Neural progenitor cell (in vitro differentiated cells): ENCODE results near the gene ABHD4. TPM values are rescaled to one million over a fixed set of nuclear protein-coding genes. Genes with fewer than 3 reads are reported as not detected.

Experiments used
- DNase-seq: peaks from one replicate; pipeline ENCODE4 v3.0.0-alpha.2; 2016; ENCODE audit warnings: low spot score
- H2AFZ ChIP-seq: fragments of 200-600 bp; sonication (generic); replicated peaks from 2 replicates; pipeline ENCODE4 v1.6.1; 2016; ENCODE audit warnings: antibody characterized with exemption
- H3F3A ChIP-seq: fragments of 200-600 bp; sonication (generic); 2 replicates; pipeline ENCODE4 v1.6.1; 2016; ENCODE audit warnings: antibody characterized with exemption, low read depth
- H3K27ac ChIP-seq: fragments of 200-600 bp; sonication (generic); 2 replicates; pipeline ENCODE4 v1.5.1; 2016; ENCODE audit warnings: mild to moderate bottlenecking
- H3K27me3 ChIP-seq: fragments of 200-600 bp; sonication (generic); 2 replicates; pipeline ENCODE4 v1.6.1; 2016; ENCODE audit warnings: mild to moderate bottlenecking, moderate library complexity
- H3K36me3 ChIP-seq: fragments of 200-600 bp; sonication (generic); 2 replicates; pipeline ENCODE4 v1.5.1; 2016
- H3K4me1 ChIP-seq: fragments of 200-600 bp; sonication (generic); 2 replicates; pipeline ENCODE4 v1.6.1; 2016; ENCODE audit warnings: mixed run types
- H3K4me2 ChIP-seq: fragments of 200-600 bp; sonication (generic); 2 replicates; pipeline ENCODE4 v1.6.1; 2016
- H3K4me3 ChIP-seq: fragments of 200-600 bp; sonication (generic); 2 replicates; pipeline ENCODE4 v1.5.1; 2016
- H3K79me2 ChIP-seq: fragments of 200-600 bp; sonication (generic); 2 replicates; pipeline ENCODE4 v1.6.1; 2016; ENCODE audit warnings: low read depth
- H3K9ac ChIP-seq: fragments of 200-600 bp; sonication (generic); 2 replicates; pipeline ENCODE4 v1.6.1; 2016
- H3K9me3 ChIP-seq: fragments of 200-600 bp; sonication (generic); 2 replicates; pipeline ENCODE4 v1.5.1; 2016; ENCODE audit warnings: low read depth
- H4K20me1 ChIP-seq: fragments of 200-600 bp; sonication (generic); 2 replicates; pipeline ENCODE4 v1.6.1; 2016; ENCODE audit warnings: low read depth
- H3K27ac Mint-ChIP-seq: 3 replicates; pipeline ENCODE4 v1.8.0; 2021; ENCODE audit warnings: mixed read lengths
- H3K27me3 Mint-ChIP-seq: 2 replicates; pipeline ENCODE4 v1.8.0; 2022; ENCODE audit warnings: low read depth, mild to moderate bottlenecking, inconsistent platforms, moderate library complexity, mixed read lengths; ENCODE audit not compliant: insufficient read depth
- H3K36me3 Mint-ChIP-seq: 3 replicates; pipeline ENCODE4 v1.8.0; 2021; ENCODE audit warnings: mixed read lengths
- H3K4me1 Mint-ChIP-seq: 3 replicates; pipeline ENCODE4 v1.8.0; 2021; ENCODE audit warnings: mixed read lengths
- H3K4me3 Mint-ChIP-seq: 3 replicates; pipeline ENCODE4 v1.8.0; 2021; ENCODE audit warnings: mild to moderate bottlenecking, moderate library complexity, mixed read lengths
- H3K9me3 Mint-ChIP-seq: 3 replicates; pipeline ENCODE4 v1.8.0; 2020; ENCODE audit warnings: mixed read lengths
- CTCF ChIP-seq: fragments of 200-600 bp; sonication (generic); IDR thresholded peaks from 2 replicates; pipeline ENCODE4 v1.5.1; 2017; ENCODE audit warnings: antibody characterized with exemption, mild to moderate bottlenecking
- EZH2 ChIP-seq: fragments of 200-600 bp; sonication (generic); IDR thresholded peaks from 2 replicates; pipeline ENCODE4 v1.6.1; 2017; ENCODE audit warnings: antibody characterized with exemption, mild to moderate bottlenecking, moderate library complexity
- EZH2phosphoT487 ChIP-seq: fragments of 200-600 bp; sonication (generic); IDR thresholded peaks from 2 replicates; pipeline ENCODE4 v1.6.1; 2017; ENCODE audit warnings: antibody characterized with exemption
- total RNA-seq: library from RNA; depleted of rRNA; stranded (reverse); fragments of >200 nt; gene quantifications from 2 replicates; pipeline ENCODE4 v1.2.3, GENCODE V29; 2015; ENCODE audit warnings: low replicate concordance

The ABHD4 gene
- total RNA-seq, 1 donor from 2014 or later, result 9.3 TPM

- Histone ChIP-seq H3K36me3 (peaks cover 4% of the 10 kb centered on the region), H3F3A (peaks cover 10% of the 10 kb centered on the region), H3K27me3 (no peaks in the 10 kb centered on the region), H3K4me1 (peaks cover 9% of the 10 kb centered on the region), H3K79me2 (peaks cover 17% of the 10 kb centered on the region), H3K4me3 (no peak overlapping the region), H3K27ac (no peak overlapping the region), H3K9ac (no peak overlapping the region), H3K9me3 (no peaks in the 10 kb centered on the region), H4K20me1 (peaks cover 5% of the 10 kb centered on the region), H3K4me2 (no peak overlapping the region), H2AFZ (no peak overlapping the region)
- DNase-seq, result no peak
- peaks cover 16% of the 10 kb centered on the region for H3K4me1 Mint-ChIP-seq
- TF ChIP-seq EZH2phosphoT487 (no peak), CTCF (no peak), EZH2 (no peak)
- H3K9me3 Mint-ChIP-seq, result no peaks in the 10 kb centered on the region
- peaks cover 19% of the 10 kb centered on the region for H3K36me3 Mint-ChIP-seq
- H3K27me3 Mint-ChIP-seq, result peaks cover 4% of the 10 kb centered on the region
- H3K27ac Mint-ChIP-seq, result no peak overlapping the region
- no peak overlapping the region for H3K4me3 Mint-ChIP-seq
These were observed 4.8 kb downstream of the ABHD4 start for GRCh38 chr14:22602862-22603261.

- Histone ChIP-seq H3K36me3 (peaks cover 4% of the 10 kb centered on the region), H3K4me1 (no peaks in the 10 kb centered on the region), H3K27ac (no peak overlapping the region), H3K27me3 (no peaks in the 10 kb centered on the region), H3K4me3 (no peak overlapping the region), H2AFZ (no peak overlapping the region), H3K79me2 (no peaks in the 10 kb centered on the region), H3F3A (no peaks in the 10 kb centered on the region), H3K9ac (no peak overlapping the region), H4K20me1 (no peaks in the 10 kb centered on the region), H3K4me2 (no peak overlapping the region), H3K9me3 (no peaks in the 10 kb centered on the region)
- TF ChIP-seq EZH2 (no peak), EZH2phosphoT487 (no peak), CTCF (no peak)
- Mint-ChIP-seq H3K9me3 (no peaks in the 10 kb centered on the region), H3K36me3 (peaks cover 31% of the 10 kb centered on the region), H3K4me1 (no peaks in the 10 kb centered on the region), H3K4me3 (no peak overlapping the region), H3K27ac (no peak overlapping the region), H3K27me3 (no peaks in the 10 kb centered on the region)
- DNase-seq, result no peak
These were observed 8.3 kb downstream of the ABHD4 start for GRCh38 chr14:22606380-22606779.

- H3K4me1 Mint-ChIP-seq, result no peaks in the 10 kb centered on the region
- H3K27me3 Mint-ChIP-seq, result no peaks in the 10 kb centered on the region
- Histone ChIP-seq H2AFZ (no peak overlapping the region), H3K27me3 (no peaks in the 10 kb centered on the region), H3F3A (no peaks in the 10 kb centered on the region), H4K20me1 (no peaks in the 10 kb centered on the region), H3K9ac (no peak overlapping the region), H3K79me2 (no peaks in the 10 kb centered on the region), H3K4me3 (no peak overlapping the region), H3K36me3 (peaks cover 4% of the 10 kb centered on the region), H3K4me1 (no peaks in the 10 kb centered on the region), H3K27ac (no peak overlapping the region), H3K9me3 (no peaks in the 10 kb centered on the region), H3K4me2 (no peak overlapping the region)
- peaks cover 26% of the 10 kb centered on the region for H3K36me3 Mint-ChIP-seq
- no peak overlapping the region for H3K4me3 Mint-ChIP-seq
- no peaks in the 10 kb centered on the region for H3K9me3 Mint-ChIP-seq
- no peak for TF ChIP-seq CTCF
- TF ChIP-seq EZH2, result no peak
- no peak for TF ChIP-seq EZH2phosphoT487
- no peak for DNase-seq
- no peak overlapping the region for H3K27ac Mint-ChIP-seq
These were observed 9.2 kb downstream of the ABHD4 start for GRCh38 chr14:22607291-22607690.

GRCh38 chr14:22610931-22611330, 12.8 kb downstream of the ABHD4 start:
- peaks cover 14% of the 10 kb centered on the region for H3K36me3 Mint-ChIP-seq
- H3K36me3 ChIP-seq, result peaks cover 4% of the 10 kb centered on the region
- no peaks in the 10 kb centered on the region for H3K4me1 ChIP-seq

More at GRCh38 chr14:22610931-22611330, 12.8 kb downstream of the ABHD4 start:
- no peak overlapping the region for H3K27ac Mint-ChIP-seq
- Histone ChIP-seq H3K9ac (no peak overlapping the region), H2AFZ (no peak overlapping the region), H3K4me2 (no peak overlapping the region), H4K20me1 (no peaks in the 10 kb centered on the region), H3F3A (no peaks in the 10 kb centered on the region), H3K27ac (no peak overlapping the region), H3K9me3 (no peaks in the 10 kb centered on the region), H3K4me3 (no peak overlapping the region), H3K79me2 (no peaks in the 10 kb centered on the region), H3K27me3 (no peaks in the 10 kb centered on the region)
- DNase-seq, result no peak
- H3K4me3 Mint-ChIP-seq, result no peak overlapping the region
- H3K27me3 Mint-ChIP-seq, result peaks cover 5% of the 10 kb centered on the region
- TF ChIP-seq EZH2phosphoT487 (no peak), CTCF (no peak), EZH2 (no peak)
- H3K4me1 Mint-ChIP-seq, result peaks cover 14% of the 10 kb centered on the region
- no peaks in the 10 kb centered on the region for H3K9me3 Mint-ChIP-seq
